ENCODE data around the gene MEP1A. TPM values are rescaled to one million over a fixed set of nuclear protein-coding genes. Genes with fewer than 3 reads are reported as not detected.

Gene MEP1A
- total and polyA plus RNA-seq, 2 of the 4 experiments (the other 2 are of a cell fraction): not detected

DNA sequence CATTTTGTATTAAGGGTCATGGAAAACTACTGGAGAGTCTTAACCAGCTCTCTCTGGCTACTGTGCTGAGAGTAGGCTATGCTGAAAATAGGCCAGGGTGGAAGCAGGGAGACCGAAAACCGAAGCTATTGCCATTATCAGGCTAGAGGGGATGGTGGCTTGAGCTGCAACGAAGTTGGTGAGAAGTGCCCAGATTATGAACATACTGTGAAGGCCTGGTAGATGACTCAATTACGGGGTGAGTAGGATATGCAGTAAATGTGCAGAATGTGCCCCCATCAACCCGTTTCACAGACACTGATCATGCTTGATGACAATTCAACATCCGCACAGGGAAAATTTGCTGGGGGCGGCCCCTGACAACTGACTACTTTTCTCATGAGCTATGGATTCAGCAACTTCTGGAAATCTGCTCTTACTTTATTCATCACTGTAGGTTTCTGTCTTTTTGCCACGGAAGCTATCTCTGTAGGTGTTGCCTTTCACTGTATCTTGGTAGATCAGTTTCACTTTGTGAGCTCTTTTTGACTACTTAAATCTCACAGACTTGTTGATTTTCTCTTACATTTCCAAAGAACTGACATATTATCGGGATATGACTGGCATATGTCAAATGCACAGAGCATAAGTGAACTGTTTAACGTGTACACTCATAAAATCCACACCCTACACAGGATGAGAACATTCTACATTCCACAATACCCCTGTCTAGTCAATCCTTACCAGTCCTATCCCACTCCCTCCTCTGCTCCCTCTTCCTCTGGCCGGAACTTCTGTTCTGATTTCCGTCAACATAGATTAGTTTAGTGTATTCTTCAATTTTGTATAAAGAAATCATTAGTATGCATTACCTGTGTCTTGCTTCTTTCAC, 15.5 kb upstream of the MEP1A start:
- Histone ChIP-seq H3K14ac (replicated peaks; ENCODE audit: low read depth, low read length) (no peak overlapping the region), H3K4ac (ENCODE audit: low read depth, low read length) (no peak overlapping the region), H3K9me1 (ENCODE audit: insufficient read depth, low read length) (no peaks in the 10 kb centered on the region), H3K4me3 (ENCODE audit: insufficient read depth, low read depth, low read length) (no peak overlapping the region), H4K20me1 (ENCODE audit: insufficient read depth, low read length) (no peaks in the 10 kb centered on the region), H2BK15ac (ENCODE audit: low read depth, low read length) (no peak overlapping the region), H3K4me1 (ENCODE audit: control insufficient read depth, insufficient read depth, low read length) (no peaks in the 10 kb centered on the region), H3K9ac (ENCODE audit: low read depth, low read length) (no peak overlapping the region), H4K8ac (ENCODE audit: low read depth in 2 of 2, low read length in 2 of 2) (no peak overlapping the region), H3K56ac (ENCODE audit: extremely low read depth, insufficient read depth, low read length) (no peak overlapping the region), H2AFZ (replicated peaks; ENCODE audit: low read length, poor library complexity) (no peak overlapping the region), H2BK120ac (ENCODE audit: low read depth, low read length) (no peak overlapping the region), H2BK5ac (ENCODE audit: low read depth, low read length, poor library complexity, severe bottlenecking) (no peak overlapping the region), H3K9me3 (ENCODE audit: control insufficient read depth, insufficient read depth, low read length) (no peaks in the 10 kb centered on the region), H3K36me3 (ENCODE audit: control insufficient read depth, insufficient read depth, low read length) (no peaks in the 10 kb centered on the region), H3K27ac (ENCODE audit: insufficient read depth, low read length) (no peak overlapping the region), H3K79me1 (ENCODE audit: low read depth in 1 of 2, low read length in 2 of 2) (no peaks in the 10 kb centered on the region), H3K27me3 (ENCODE audit: control insufficient read depth, insufficient read depth, low read length) (no peaks in the 10 kb centered on the region), H2BK20ac (ENCODE audit: low read depth, low read length) (no peak overlapping the region), H3K23ac (ENCODE audit: low read depth, low read length) (no peak overlapping the region), H4K5ac (ENCODE audit: low read depth, low read length) (no peak overlapping the region), H2AK9ac (replicated peaks; ENCODE audit: low read depth, low read length, poor library complexity) (no peak overlapping the region), H3K4me2 (ENCODE audit: low read depth, low read length) (no peak overlapping the region), H3K18ac (ENCODE audit: low read depth, low read length) (no peak overlapping the region), H2AK5ac (ENCODE audit: low read depth, low read length) (no peak overlapping the region), H4K91ac (ENCODE audit: insufficient read depth, low read depth, low read length) (no peak overlapping the region)
- dilution Hi-C loops (cut with HindIII; ENCODE audit: low sequenced_read_pairs, unreplicated experiment): no loop called here
- TF ChIP-seq, protein P1, sequence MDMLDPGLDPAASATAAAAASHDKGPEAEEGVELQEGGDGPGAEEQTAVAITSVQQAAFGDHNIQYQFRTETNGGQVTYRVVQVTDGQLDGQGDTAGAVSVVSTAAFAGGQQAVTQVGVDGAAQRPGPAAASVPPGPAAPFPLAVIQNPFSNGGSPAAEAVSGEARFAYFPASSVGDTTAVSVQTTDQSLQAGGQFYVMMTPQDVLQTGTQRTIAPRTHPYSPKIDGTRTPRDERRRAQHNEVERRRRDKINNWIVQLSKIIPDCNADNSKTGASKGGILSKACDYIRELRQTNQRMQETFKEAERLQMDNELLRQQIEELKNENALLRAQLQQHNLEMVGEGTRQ (IDR thresholded peaks at IDR 0.05; ENCODE audit: low read depth, low read length): no peak
- TF ChIP-seq RFX5 (IDR thresholded peaks at IDR 0.05; ENCODE audit: low read depth, low read length): no peak
- TF ChIP-seq FOS (IDR thresholded peaks at IDR 0.05; ENCODE audit: low read depth, low read length): no peak
- TF ChIP-seq, protein P2, sequence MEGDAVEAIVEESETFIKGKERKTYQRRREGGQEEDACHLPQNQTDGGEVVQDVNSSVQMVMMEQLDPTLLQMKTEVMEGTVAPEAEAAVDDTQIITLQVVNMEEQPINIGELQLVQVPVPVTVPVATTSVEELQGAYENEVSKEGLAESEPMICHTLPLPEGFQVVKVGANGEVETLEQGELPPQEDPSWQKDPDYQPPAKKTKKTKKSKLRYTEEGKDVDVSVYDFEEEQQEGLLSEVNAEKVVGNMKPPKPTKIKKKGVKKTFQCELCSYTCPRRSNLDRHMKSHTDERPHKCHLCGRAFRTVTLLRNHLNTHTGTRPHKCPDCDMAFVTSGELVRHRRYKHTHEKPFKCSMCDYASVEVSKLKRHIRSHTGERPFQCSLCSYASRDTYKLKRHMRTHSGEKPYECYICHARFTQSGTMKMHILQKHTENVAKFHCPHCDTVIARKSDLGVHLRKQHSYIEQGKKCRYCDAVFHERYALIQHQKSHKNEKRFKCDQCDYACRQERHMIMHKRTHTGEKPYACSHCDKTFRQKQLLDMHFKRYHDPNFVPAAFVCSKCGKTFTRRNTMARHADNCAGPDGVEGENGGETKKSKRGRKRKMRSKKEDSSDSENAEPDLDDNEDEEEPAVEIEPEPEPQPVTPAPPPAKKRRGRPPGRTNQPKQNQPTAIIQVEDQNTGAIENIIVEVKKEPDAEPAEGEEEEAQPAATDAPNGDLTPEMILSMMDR (conservative IDR thresholded peaks at IDR 0.05; ENCODE audit: low read depth, low read length): no peak
- TF ChIP-seq, protein P3, sequence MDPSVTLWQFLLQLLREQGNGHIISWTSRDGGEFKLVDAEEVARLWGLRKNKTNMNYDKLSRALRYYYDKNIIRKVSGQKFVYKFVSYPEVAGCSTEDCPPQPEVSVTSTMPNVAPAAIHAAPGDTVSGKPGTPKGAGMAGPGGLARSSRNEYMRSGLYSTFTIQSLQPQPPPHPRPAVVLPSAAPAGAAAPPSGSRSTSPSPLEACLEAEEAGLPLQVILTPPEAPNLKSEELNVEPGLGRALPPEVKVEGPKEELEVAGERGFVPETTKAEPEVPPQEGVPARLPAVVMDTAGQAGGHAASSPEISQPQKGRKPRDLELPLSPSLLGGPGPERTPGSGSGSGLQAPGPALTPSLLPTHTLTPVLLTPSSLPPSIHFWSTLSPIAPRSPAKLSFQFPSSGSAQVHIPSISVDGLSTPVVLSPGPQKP (IDR thresholded peaks at IDR 0.05; ENCODE audit: borderline replicate concordance, low read depth, low read length): no peak
- no peak for TF ChIP-seq RAD21 (IDR thresholded peaks at IDR 0.05; ENCODE audit: low read length)
- no peak for TF ChIP-seq SMC3 (IDR thresholded peaks at IDR 0.05; ENCODE audit: low read depth, low read length)
- no peak for TF ChIP-seq MAFK (IDR thresholded peaks at IDR 0.05; ENCODE audit: low read depth, low read length)
- no peak for TF ChIP-seq CEBPB (IDR thresholded peaks at IDR 0.05; ENCODE audit: low read depth, low read length)
- no peak for TF ChIP-seq POLR2A (IDR thresholded peaks at IDR 0.05; ENCODE audit: low read depth, low read length)
- no peak for TF ChIP-seq MAZ (IDR thresholded peaks at IDR 0.05; ENCODE audit: borderline replicate concordance, low read depth, low read length)
- no peak for TF ChIP-seq RCOR1 (IDR thresholded peaks at IDR 0.05; ENCODE audit: insufficient replicate concordance, low read length)
- 30% methylated on average over 2 of the region's 12 CpGs; no CpG with 5 or more reads in 1 of the 2 experiments for WGBS, 2 experiments (ENCODE audit: extremely low coverage in 2 of 2, insufficient read length in 1 of 2)
- BruUV-seq (replicated peaks): no TSS peak
- ATAC-seq (ENCODE audit: low read depth): no peak
- in situ Hi-C loops (cut with MboI; ENCODE audit: low sequenced_read_pairs): loop anchor here (25.0 kb wide), 1 partner anchor 365 kb away; no protein-coding TSS in a partner anchor
- POLR2A ChIA-PET (ENCODE audit: unreplicated experiment): no interaction called here
- intact Hi-C loops (cut with micrococcal nuclease): no loop called here
- DNase-seq: no peak
- CTCF ChIA-PET: no interaction called here

All from IMR-90 (cell line).